ENCODE measurements around the gene ACOX2. TPM values are rescaled to one million over a fixed set of nuclear protein-coding genes. Genes with fewer than 3 reads are reported as not detected.

The ACOX2 gene
- total and polyA plus RNA-seq, 2 donors (not counting 3 experiments of a cell fraction or from before 2014, with no cell fraction given), result 1.5 to 10.5 TPM

GRCh38 chr3:58580826-58581327 lies 43.9 kb upstream of the ACOX2 start:
- no peak for TF ChIP-seq MYC (IDR thresholded peaks at IDR 0.05; ENCODE audit: low read depth, low read length)
- no peak for TF ChIP-seq POLR2A (IDR thresholded peaks at IDR 0.05; ENCODE audit: low read depth, low read length)
- TF ChIP-seq MAX (IDR thresholded peaks at IDR 0.05; ENCODE audit: insufficient read depth, insufficient read length), result no peak
- no peak for TF ChIP-seq JUN (IDR thresholded peaks at IDR 0.05; ENCODE audit: borderline replicate concordance, insufficient read depth, insufficient read length, low read depth)
- TF ChIP-seq POLR2AphosphoS5 (IDR thresholded peaks at IDR 0.05; ENCODE audit: insufficient read depth, low read depth, low read length), result no peak
- no peak for TF ChIP-seq GATA2 (IDR thresholded peaks at IDR 0.05; ENCODE audit: insufficient read depth, insufficient read length, low read depth, low read length)
- TF ChIP-seq FOS (IDR thresholded peaks at IDR 0.05; ENCODE audit: borderline replicate concordance, insufficient read depth, low read length), result no peak
- no peak for TF ChIP-seq CTCF (IDR thresholded peaks at IDR 0.05; ENCODE audit: extremely low read depth in 1 of 2, insufficient read depth in 1 of 2, low read depth in 1 of 2, low read length in 2 of 2)
- no peak for TF ChIP-seq EZH2 (IDR thresholded peaks at IDR 0.05; ENCODE audit: borderline replicate concordance, low read depth, low read length, severe bottlenecking)
- Histone ChIP-seq H2AFZ (ENCODE audit: low read depth, low read length) (no peak overlapping the region), H3K27me3 (ENCODE audit: control insufficient read depth in 2 of 2, insufficient read depth in 2 of 2, low read length in 2 of 2) (peaks cover under 1 to 5% of the 10 kb centered on the region in 2 experiments), H3K36me3 (ENCODE audit: control insufficient read depth in 2 of 2, extremely low read depth in 1 of 2, insufficient read depth in 2 of 2, low read length in 2 of 2) (no peaks in the 10 kb centered on the region), H3K4me2 (ENCODE audit: insufficient read depth, low read length) (no peak overlapping the region), H4K20me1 (replicated peaks; ENCODE audit: control insufficient read depth, extremely low read depth, insufficient read depth, low read length) (no peaks in the 10 kb centered on the region), H3K4me3 (replicated peaks in 1 of 3; ENCODE audit: insufficient read depth in 1 of 3, low read depth in 1 of 3, low read length in 3 of 3) (no peak overlapping the region), H3K79me2 (ENCODE audit: control insufficient read depth, insufficient read depth, low read length) (no peaks in the 10 kb centered on the region), H3K9me1 (replicated peaks; ENCODE audit: control insufficient read depth, extremely low read depth, insufficient read depth, low read length) (no peaks in the 10 kb centered on the region), H3K9me3 (replicated peaks; ENCODE audit: control insufficient read depth, insufficient read depth, low read length) (no peaks in the 10 kb centered on the region), H3K27ac (ENCODE audit: insufficient read depth, low read depth, low read length) (no peak overlapping the region), H3K4me1 (ENCODE audit: control insufficient read depth, extremely low read depth, insufficient read depth, low read length) (peaks cover 25% of the 10 kb centered on the region), H3K9ac (replicated peaks; ENCODE audit: extremely low read depth, insufficient read depth, low read length) (no peak overlapping the region)
- POLR2A ChIA-PET, result no interaction called here
- FAIRE-seq, result no peak
- DNase-seq (ENCODE audit: low read depth, low spot score), result no peak
- CTCF ChIA-PET, result no interaction called here
- dilution Hi-C loops (cut with MboI; ENCODE audit: extremely low pct_ligation_motif_present, low sequenced_read_pairs), result no loop called here
- intact Hi-C loops (cut with micrococcal nuclease), result no loop called here
- BruUV-seq (replicated peaks), result no TSS peak
